Tibial nerve (tissue), 4 donors: ENCODE results near the gene ACTRT3. TPM values are rescaled to one million over a fixed set of nuclear protein-coding genes. Genes with fewer than 3 reads are reported as not detected.

Experiments
- DNase-seq, 2 donors: peaks; one replicate each; pipeline ENCODE4 v3.0.0-alpha.2; 2019; ENCODE audit warnings: low spot score in 2 of 2
- H3K27ac ChIP-seq, 4 donors: fragments of 200-600 bp; sonication (generic) in 3 of 4; one replicate each; pipeline ENCODE4 v1.5.1; 2017 to 2019; ENCODE audit warnings: mild to moderate bottlenecking in 1 of 4
- H3K27me3 ChIP-seq, 2 donors: fragments of 200-600 bp; sonication (generic) in 1 of 2; one replicate each; pipeline versions ENCODE4 v1.5.1 to v1.6.0; 2017 to 2019
- H3K36me3 ChIP-seq, 3 donors: fragments of 200-600 bp; sonication (generic); one replicate each; pipeline ENCODE4 v1.5.1; 2018 to 2019
- H3K4me1 ChIP-seq, 4 donors: fragments of 200-600 bp; sonication (generic) in 3 of 4; one replicate each; pipeline ENCODE4 v1.5.1; 2017 to 2019
- H3K4me3 ChIP-seq, 4 donors: fragments of 200-600 bp; sonication (generic) in 3 of 4; one replicate each; pipeline ENCODE4 v1.5.1; 2017 to 2019; ENCODE audit warnings: mild to moderate bottlenecking in 1 of 4, moderate library complexity in 1 of 4
- H3K9me3 ChIP-seq, 4 donors: fragments of 200-600 bp; sonication (generic) in 3 of 4; one replicate each; pipeline ENCODE4 v1.5.1; 2017 to 2019
- EP300 ChIP-seq, 2 donors: sonication (generic); formaldehyde crosslinking; IDR thresholded peaks; one replicate each; pipeline ENCODE4 v1.6.1; 2017; ENCODE audit warnings: antibody characterized with exemption in 2 of 2, mild to moderate bottlenecking in 1 of 2
- POLR2A ChIP-seq, 2 donors: fragments of 450-650 bp; IDR thresholded peaks; one replicate each; pipeline ENCODE4 v1.6.1; 2017; ENCODE audit warnings: antibody characterized with exemption in 2 of 2, mild to moderate bottlenecking in 2 of 2, moderate library complexity in 2 of 2
- WGBS, 2 donors: methylation state at CpG; one replicate each; pipeline ENCODE4 v1.1.5; 2018; 5-methylcytosine and 5-hydroxymethylcytosine counted together
- total RNA-seq, 4 donors: library from RNA; depleted of rRNA; stranded (reverse); fragments of >200 nt; gene quantifications; one replicate each; pipeline ENCODE4 v1.1.0, GENCODE V29; 2016
- TF ChIP-seq, protein P1 (sequence below), 5 experiments: fragments of 200-600 bp in 3 of 5; fragments of 450-650 bp in 2 of 5; sonication (generic) in 3 of 5; IDR thresholded peaks; one replicate each; pipeline ENCODE4 v1.5.1; 2016 to 2019; ENCODE audit warnings: antibody characterized with exemption in 5 of 5, mild to moderate bottlenecking in 3 of 5, moderate library complexity in 2 of 5

Gene ACTRT3
- total RNA-seq, 4 donors from 2014 or later = 0.78 to 3.9 (median 2.5) TPM

DNA sequence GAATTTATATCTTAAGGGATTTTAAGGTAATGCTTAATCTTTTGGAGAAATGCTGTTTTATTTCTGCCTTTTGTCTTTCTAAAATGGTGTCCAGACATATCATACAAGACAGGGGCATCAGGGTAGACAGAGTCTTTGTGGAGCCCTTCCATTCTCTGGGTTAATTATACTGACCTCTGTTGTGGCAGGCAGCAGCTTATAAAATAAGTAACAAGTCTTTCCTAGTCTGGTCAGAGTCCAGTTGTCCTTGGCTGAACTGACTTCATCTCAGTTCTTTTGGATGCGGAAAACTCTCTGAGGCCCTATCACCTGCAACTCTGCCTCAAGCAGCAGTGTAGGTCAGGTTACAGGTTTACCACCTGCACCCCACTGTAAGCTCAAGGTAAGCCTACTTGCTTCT lies 23.0 kb upstream of the ACTRT3 start:
- Histone ChIP-seq H3K27me3 (no peaks in the 10 kb centered on the region), H3K9me3 (no peaks in the 10 kb centered on the region), H3K4me1 (no peaks in the 10 kb centered on the region), H3K4me3 (no peak overlapping the region), H3K36me3 (peaks cover 0 to 63% (median 4%) of the 10 kb centered on the region in 3 donors), H3K27ac (no peak overlapping the region)
- TF ChIP-seq POLR2A (IDR thresholded peaks at IDR 0.05) = no peak
- no peak for TF ChIP-seq EP300 (IDR thresholded peaks at IDR 0.05)
- TF ChIP-seq, protein P1, sequence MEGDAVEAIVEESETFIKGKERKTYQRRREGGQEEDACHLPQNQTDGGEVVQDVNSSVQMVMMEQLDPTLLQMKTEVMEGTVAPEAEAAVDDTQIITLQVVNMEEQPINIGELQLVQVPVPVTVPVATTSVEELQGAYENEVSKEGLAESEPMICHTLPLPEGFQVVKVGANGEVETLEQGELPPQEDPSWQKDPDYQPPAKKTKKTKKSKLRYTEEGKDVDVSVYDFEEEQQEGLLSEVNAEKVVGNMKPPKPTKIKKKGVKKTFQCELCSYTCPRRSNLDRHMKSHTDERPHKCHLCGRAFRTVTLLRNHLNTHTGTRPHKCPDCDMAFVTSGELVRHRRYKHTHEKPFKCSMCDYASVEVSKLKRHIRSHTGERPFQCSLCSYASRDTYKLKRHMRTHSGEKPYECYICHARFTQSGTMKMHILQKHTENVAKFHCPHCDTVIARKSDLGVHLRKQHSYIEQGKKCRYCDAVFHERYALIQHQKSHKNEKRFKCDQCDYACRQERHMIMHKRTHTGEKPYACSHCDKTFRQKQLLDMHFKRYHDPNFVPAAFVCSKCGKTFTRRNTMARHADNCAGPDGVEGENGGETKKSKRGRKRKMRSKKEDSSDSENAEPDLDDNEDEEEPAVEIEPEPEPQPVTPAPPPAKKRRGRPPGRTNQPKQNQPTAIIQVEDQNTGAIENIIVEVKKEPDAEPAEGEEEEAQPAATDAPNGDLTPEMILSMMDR (IDR thresholded peaks at IDR 0.05) = no peak
- DNase-seq = no peak
- WGBS, 2 donors = 100% methylated on average over 1 of the region's 1 CpG

- Histone ChIP-seq H3K27me3 (no peaks in the 10 kb centered on the region), H3K36me3 (peaks cover 0 to 75% (median 4%) of the 10 kb centered on the region in 3 donors), H3K4me3 (no peak overlapping the region), H3K4me1 (no peaks in the 10 kb centered on the region), H3K9me3 (no peaks in the 10 kb centered on the region), H3K27ac (no peak overlapping the region)
- DNase-seq = no peak
- WGBS, 2 donors = 90 to 92% methylated on average over 4 of the region's 4 CpGs
- TF ChIP-seq POLR2A (IDR thresholded peaks at IDR 0.05) (no peak), EP300 (IDR thresholded peaks at IDR 0.05) (no peak)
- TF ChIP-seq, protein P1 (IDR thresholded peaks at IDR 0.05) = no peak
Observed at GRCh38 chr3:169790687-169791429, 21.5 kb upstream of the ACTRT3 start.

- Histone ChIP-seq H3K27me3 (no peaks in the 10 kb centered on the region), H3K27ac (no peak overlapping the region), H3K9me3 (no peaks in the 10 kb centered on the region)
Observed at GRCh38 chr3:169790219-169790618, 20.9 kb upstream of the ACTRT3 start.

GRCh38 chr3:169787791-169788190 lies 18.4 kb upstream of the ACTRT3 start:
- DNase-seq = no peak
- no peak for TF ChIP-seq POLR2A (IDR thresholded peaks at IDR 0.05)
- TF ChIP-seq, protein P1 (IDR thresholded peaks at IDR 0.05) = no peak
- no peak for TF ChIP-seq EP300 (IDR thresholded peaks at IDR 0.05)
- Histone ChIP-seq H3K4me1 (no peaks in the 10 kb centered on the region), H3K27me3 (no peaks in the 10 kb centered on the region), H3K9me3 (no peaks in the 10 kb centered on the region), H3K36me3 (peaks cover 0 to 94% (median 8%) of the 10 kb centered on the region in 3 donors), H3K4me3 (no peak overlapping the region), H3K27ac (no peak overlapping the region)
- 73 to 89% methylated on average over 1 of the region's 1 CpG for WGBS, 2 donors

More at GRCh38 chr3:169790219-169790618, 20.9 kb upstream of the ACTRT3 start:
- TF ChIP-seq EP300 (IDR thresholded peaks at IDR 0.05) = no peak
- no peak for TF ChIP-seq POLR2A (IDR thresholded peaks at IDR 0.05)
- TF ChIP-seq, protein P1 (IDR thresholded peaks at IDR 0.05) = no peak
- Histone ChIP-seq H3K4me3 (no peak overlapping the region), H3K4me1 (no peaks in the 10 kb centered on the region), H3K36me3 (peaks cover 0 to 81% (median 4%) of the 10 kb centered on the region in 3 donors)
- no peak for DNase-seq

- no peak overlapping the region for H3K4me3 ChIP-seq
- TF ChIP-seq, protein P1 (IDR thresholded peaks at IDR 0.05) = no peak
- TF ChIP-seq POLR2A (IDR thresholded peaks at IDR 0.05) (no peak), EP300 (IDR thresholded peaks at IDR 0.05) (no peak)
- 96 to 99% methylated on average over 4 of the region's 4 CpGs for WGBS, 2 donors
- H3K36me3 ChIP-seq = peaks cover 0 to 94% (median 8%) of the 10 kb centered on the region in 3 donors
- H3K9me3 ChIP-seq = no peaks in the 10 kb centered on the region
- H3K27ac ChIP-seq = no peak overlapping the region
- H3K4me1 ChIP-seq = no peaks in the 10 kb centered on the region
- H3K27me3 ChIP-seq = no peaks in the 10 kb centered on the region
- DNase-seq = no peak
Observed at GRCh38 chr3:169787120-169787519, 17.8 kb upstream of the ACTRT3 start.
